Measurements from ENCODE around the gene NSFL1C.

DNA sequence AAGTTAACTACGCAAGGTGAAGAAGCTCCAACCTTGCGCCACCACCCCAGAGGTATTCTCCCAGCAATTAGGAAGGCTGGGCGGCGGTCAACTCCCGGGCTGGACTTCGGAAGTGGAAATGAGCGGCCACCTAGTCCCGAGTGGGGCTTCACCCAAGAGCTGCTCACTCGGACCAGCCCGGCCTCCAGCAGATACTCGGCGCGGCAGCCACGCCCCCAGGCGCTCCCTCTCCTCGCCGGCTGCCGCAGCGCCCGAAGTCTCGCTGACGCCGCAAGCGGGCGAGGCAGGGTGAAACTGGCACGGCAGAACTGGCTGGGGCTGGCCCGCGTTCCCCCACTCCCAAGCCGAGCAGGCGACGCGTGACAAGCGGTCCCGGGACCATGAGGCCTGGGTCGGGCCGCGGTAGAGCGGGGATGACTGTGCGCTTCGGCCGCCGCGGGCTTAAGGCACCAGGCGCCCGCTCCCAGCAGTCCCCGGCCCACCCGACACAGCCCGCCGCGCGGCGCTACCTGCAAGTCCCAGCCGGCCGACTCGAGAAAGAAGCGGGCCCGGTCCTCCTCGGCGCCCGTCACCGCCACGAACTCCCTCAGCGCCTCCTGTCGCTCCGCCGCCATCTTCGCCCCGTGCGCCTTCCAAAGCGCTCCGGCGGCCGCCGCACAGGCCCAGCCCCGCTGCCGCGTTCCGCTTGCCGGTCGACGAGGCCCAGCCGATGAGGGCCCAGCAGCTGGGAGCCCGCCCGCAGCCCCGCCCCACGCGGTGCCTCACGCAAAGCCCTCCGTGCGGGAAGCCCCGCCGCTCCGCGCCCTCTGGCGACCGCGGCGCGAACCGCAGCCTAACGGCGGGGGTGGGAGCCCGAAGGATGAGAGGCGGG lies at the start of gene NSFL1C:
- TF ChIP-seq EZH2 (IDR thresholded peaks at IDR 0.05; ENCODE audit: low read length): no peak
- TF ChIP-seq, protein P1, sequence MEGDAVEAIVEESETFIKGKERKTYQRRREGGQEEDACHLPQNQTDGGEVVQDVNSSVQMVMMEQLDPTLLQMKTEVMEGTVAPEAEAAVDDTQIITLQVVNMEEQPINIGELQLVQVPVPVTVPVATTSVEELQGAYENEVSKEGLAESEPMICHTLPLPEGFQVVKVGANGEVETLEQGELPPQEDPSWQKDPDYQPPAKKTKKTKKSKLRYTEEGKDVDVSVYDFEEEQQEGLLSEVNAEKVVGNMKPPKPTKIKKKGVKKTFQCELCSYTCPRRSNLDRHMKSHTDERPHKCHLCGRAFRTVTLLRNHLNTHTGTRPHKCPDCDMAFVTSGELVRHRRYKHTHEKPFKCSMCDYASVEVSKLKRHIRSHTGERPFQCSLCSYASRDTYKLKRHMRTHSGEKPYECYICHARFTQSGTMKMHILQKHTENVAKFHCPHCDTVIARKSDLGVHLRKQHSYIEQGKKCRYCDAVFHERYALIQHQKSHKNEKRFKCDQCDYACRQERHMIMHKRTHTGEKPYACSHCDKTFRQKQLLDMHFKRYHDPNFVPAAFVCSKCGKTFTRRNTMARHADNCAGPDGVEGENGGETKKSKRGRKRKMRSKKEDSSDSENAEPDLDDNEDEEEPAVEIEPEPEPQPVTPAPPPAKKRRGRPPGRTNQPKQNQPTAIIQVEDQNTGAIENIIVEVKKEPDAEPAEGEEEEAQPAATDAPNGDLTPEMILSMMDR (optimal IDR thresholded peaks at IDR 0.05 in 1 of 3, IDR thresholded peaks at IDR 0.05 in 1 of 3, conservative IDR thresholded peaks at IDR 0.05 in 1 of 3; ENCODE audit: extremely low read depth in 1 of 3, insufficient read depth in 2 of 3, low read length in 3 of 3): peak; percentile 22 to 93 (median 89)
